Left lung (tissue), 10 donors: ENCODE data around the gene ERBB2. TPM values are rescaled to one million over a fixed set of nuclear protein-coding genes. Genes with fewer than 3 reads are reported as not detected.

Experiments
- ATAC-seq: fragments of 200-7000 bp; cut with Tn5 transposase; one replicate; pipeline ENCODE4 v1.9.1; 2020; ENCODE audit warnings: moderate library complexity
- DNase-seq, 4 donors: peaks; one replicate each; pipeline ENCODE4 v3.0.0-alpha.2; 2013 to 2020
- H3K27ac ChIP-seq, 2 donors: fragments of 200-600 bp; sonication (generic) in 1 of 2; one replicate each; pipeline versions ENCODE4 v1.5.0 to v1.8.0; 2020 to 2021
- H3K27me3 ChIP-seq, 2 donors: fragments of 200-600 bp; sonication (generic) in 1 of 2; one replicate each; pipeline versions ENCODE4 v1.5.0 to v1.8.0; 2020 to 2021
- H3K36me3 ChIP-seq, 2 donors: fragments of 200-600 bp; sonication (generic) in 1 of 2; one replicate each; pipeline versions ENCODE4 v1.5.0 to v1.8.0; 2020 to 2021
- H3K4me1 ChIP-seq, 2 donors: fragments of 200-600 bp; one replicate each; pipeline ENCODE4 v1.8.0; 2021
- H3K4me3 ChIP-seq, 2 donors: fragments of 200-600 bp; sonication (generic) in 1 of 2; one replicate each; pipeline versions ENCODE4 v1.5.0 to v1.8.0; 2020 to 2021; ENCODE audit warnings: mild to moderate bottlenecking in 1 of 2
- H3K9me3 ChIP-seq, 2 donors: fragments of 200-600 bp; sonication (generic) in 1 of 2; one replicate each; pipeline versions ENCODE4 v1.5.0 to v1.8.0; 2020 to 2021
- CTCF ChIP-seq, 2 donors: fragments of 200-600 bp; sonication (generic) in 1 of 2; IDR thresholded peaks; one replicate each; pipeline versions ENCODE4 v1.5.0 to v1.8.0; 2021; ENCODE audit warnings: antibody characterized with exemption in 2 of 2
- intact Hi-C, 2 donors: fragments of 100-400 bp; cut with DNase I; formaldehyde crosslinking; loops; one replicate each; pipeline versions ENCODE4 v1.11.2 to v1.14.2; 2022
- polyA plus RNA-seq, 6 donors: library from polyadenylated mRNA; unstranded; fragments of 120-200 nt; gene quantifications; one replicate each; pipeline ENCODE4 v1.2.1, GENCODE V29; 2013; ENCODE audit not compliant: insufficient read length in 6 of 6
- total RNA-seq, 2 donors: library from RNA; stranded (reverse); fragmentation: NEBNext Ultra II Directional; extraction: Animal tissue kit (Norgen Biotek cat#: 25700); gene quantifications; one replicate each; pipeline ENCODE4 v1.2.1, GENCODE V29; 2021
- donor health status: DM: no; HTN: yes; CAD: no.
- donor health status: DM: no; HTN: no; CAD: no.

Gene ERBB2
- total and polyA plus RNA-seq, 8 donors: 65.1 to 137 (median 107) TPM

GRCh38 chr17:39700148-39700987 lies 504 bp downstream of the ERBB2 start:
- peaks cover 17 to 41% of the 10 kb centered on the region in 2 donors for H3K4me1 ChIP-seq
- H3K9me3 ChIP-seq: no peaks in the 10 kb centered on the region
- intact Hi-C loops: no loop called here
- peaks cover 0 to 39% of the 10 kb centered on the region in 2 donors for H3K27me3 ChIP-seq
- peak overlapping the region; percentile 54 to 67 for H3K4me3 ChIP-seq
- DNase-seq (peak in 3 of 4 donors; percentile 71 to 84 (median 84)), ATAC-seq (peak; percentile 28)
- no peak for TF ChIP-seq CTCF (IDR thresholded peaks at IDR 0.05)
- H3K27ac ChIP-seq: peak overlapping the region; percentile 47 to 76
- no peaks in the 10 kb centered on the region for H3K36me3 ChIP-seq

GRCh38 chr17:39701012-39701783 lies 1.3 kb downstream of the ERBB2 start:
- intact Hi-C loops: no loop called here
- Histone ChIP-seq H3K9me3 (no peaks in the 10 kb centered on the region), H3K4me1 (peaks cover 19 to 41% of the 10 kb centered on the region in 2 donors), H3K27me3 (peaks cover 0 to 39% of the 10 kb centered on the region in 2 donors), H3K36me3 (no peaks in the 10 kb centered on the region), H3K4me3 (peak overlapping the region; percentile 54 to 67), H3K27ac (no peak overlapping the region)
- no peak for TF ChIP-seq CTCF (IDR thresholded peaks at IDR 0.05)
- DNase-seq: peak in 1 of 4 donors; percentile 27
- ATAC-seq: no peak

DNA sequence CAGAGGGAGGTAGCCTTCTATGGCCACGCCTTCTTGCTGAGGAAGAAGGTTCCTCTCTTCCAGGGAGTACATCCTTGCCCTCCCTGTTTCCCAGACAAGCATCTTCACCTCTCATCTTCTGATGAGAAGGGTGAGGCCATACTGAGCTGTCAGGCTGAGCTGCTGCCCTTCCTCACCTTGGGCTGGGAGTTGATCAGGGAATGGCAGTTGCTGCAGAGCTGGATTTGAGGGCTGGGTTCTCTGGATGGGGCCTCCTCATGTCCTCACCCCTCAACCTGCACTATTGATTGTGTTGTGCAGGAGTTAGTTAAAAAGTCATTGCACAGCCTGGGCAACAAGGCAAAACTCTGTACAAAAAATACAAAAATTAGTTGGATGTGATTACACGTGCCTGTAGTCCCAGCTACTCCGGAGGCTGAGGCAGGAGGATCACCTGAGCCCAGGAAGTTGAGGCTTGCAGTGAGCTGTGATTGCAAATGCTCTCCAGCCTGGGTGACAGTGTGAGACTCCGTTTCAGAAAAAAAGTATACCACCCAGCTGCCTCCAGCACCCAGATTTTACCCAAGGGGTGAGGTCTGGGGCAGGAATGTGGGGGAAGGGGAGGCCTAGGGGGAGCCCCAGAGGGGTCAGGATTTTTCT lies 2.0 kb downstream of the ERBB2 start:
- Histone ChIP-seq H3K9me3 (no peaks in the 10 kb centered on the region), H3K27ac (no peak overlapping the region), H3K36me3 (no peaks in the 10 kb centered on the region), H3K27me3 (peaks cover 0 to 39% of the 10 kb centered on the region in 2 donors), H3K4me3 (peak overlapping the region in 1 of 2 donors; percentile 67), H3K4me1 (peaks cover 19 to 41% of the 10 kb centered on the region in 2 donors)
- no peak for ATAC-seq
- no peak for TF ChIP-seq CTCF (IDR thresholded peaks at IDR 0.05)
- intact Hi-C loops: no loop called here
- DNase-seq: peak in 1 of 4 donors; percentile 2

GRCh38 chr17:39702901-39703893 lies 3.3 kb downstream of the ERBB2 start:
- ATAC-seq: peak; percentile 3
- H3K27ac ChIP-seq: peak overlapping the region in 1 of 2 donors; percentile 5
- no peak for TF ChIP-seq CTCF (IDR thresholded peaks at IDR 0.05)
- peaks cover 0 to 39% of the 10 kb centered on the region in 2 donors for H3K27me3 ChIP-seq
- intact Hi-C loops: no loop called here
- peaks cover 0 to 10% of the 10 kb centered on the region in 2 donors for H3K36me3 ChIP-seq
- H3K4me1 ChIP-seq: peaks cover 19 to 41% of the 10 kb centered on the region in 2 donors
- H3K9me3 ChIP-seq: no peaks in the 10 kb centered on the region
- H3K4me3 ChIP-seq: no peak overlapping the region
- peak in 1 of 4 donors; percentile 58 for DNase-seq
